ENCODE results near the gene INPP5D.

GRCh38 chr2:233031556-233032500 lies 28.3 kb upstream of the INPP5D start:
- TF ChIP-seq, protein P1, sequence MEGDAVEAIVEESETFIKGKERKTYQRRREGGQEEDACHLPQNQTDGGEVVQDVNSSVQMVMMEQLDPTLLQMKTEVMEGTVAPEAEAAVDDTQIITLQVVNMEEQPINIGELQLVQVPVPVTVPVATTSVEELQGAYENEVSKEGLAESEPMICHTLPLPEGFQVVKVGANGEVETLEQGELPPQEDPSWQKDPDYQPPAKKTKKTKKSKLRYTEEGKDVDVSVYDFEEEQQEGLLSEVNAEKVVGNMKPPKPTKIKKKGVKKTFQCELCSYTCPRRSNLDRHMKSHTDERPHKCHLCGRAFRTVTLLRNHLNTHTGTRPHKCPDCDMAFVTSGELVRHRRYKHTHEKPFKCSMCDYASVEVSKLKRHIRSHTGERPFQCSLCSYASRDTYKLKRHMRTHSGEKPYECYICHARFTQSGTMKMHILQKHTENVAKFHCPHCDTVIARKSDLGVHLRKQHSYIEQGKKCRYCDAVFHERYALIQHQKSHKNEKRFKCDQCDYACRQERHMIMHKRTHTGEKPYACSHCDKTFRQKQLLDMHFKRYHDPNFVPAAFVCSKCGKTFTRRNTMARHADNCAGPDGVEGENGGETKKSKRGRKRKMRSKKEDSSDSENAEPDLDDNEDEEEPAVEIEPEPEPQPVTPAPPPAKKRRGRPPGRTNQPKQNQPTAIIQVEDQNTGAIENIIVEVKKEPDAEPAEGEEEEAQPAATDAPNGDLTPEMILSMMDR (IDR thresholded peaks at IDR 0.05; ENCODE audit: low read depth, low read length, missing input control): no peak
- TF ChIP-seq JUND (IDR thresholded peaks at IDR 0.05) (no peak), YY1 (IDR thresholded peaks at IDR 0.05) (no peak), RXRA (IDR thresholded peaks at IDR 0.05) (no peak), GABPA (IDR thresholded peaks at IDR 0.05 in 1 of 2, conservative IDR thresholded peaks at IDR 0.05 in 1 of 2) (no peak), ZBTB33 (IDR thresholded peaks at IDR 0.05) (no peak), REST (IDR thresholded peaks at IDR 0.05) (no peak), ATF3 (IDR thresholded peaks at IDR 0.05) (no peak), HNF4G (IDR thresholded peaks at IDR 0.05) (no peak)

All from liver (tissue), 3 donors.